Lower leg skin (tissue), 3 donors: ENCODE results near the gene DAP3.

Experiments
- CTCF ChIP-seq, 3 donors: fragments of 450-650 bp; IDR thresholded peaks; one replicate each; pipeline ENCODE4 v1.5.1; 2016; ENCODE audit warnings: antibody characterized with exemption in 3 of 3, mild to moderate bottlenecking in 3 of 3, moderate library complexity in 2 of 3
- POLR2A ChIP-seq, 2 donors: fragments of 450-650 bp; IDR thresholded peaks; one replicate each; pipeline ENCODE4 v1.6.1; 2016 to 2017; ENCODE audit warnings: antibody characterized with exemption in 2 of 2, mild to moderate bottlenecking in 1 of 2, moderate library complexity in 1 of 2

- TF ChIP-seq POLR2A (IDR thresholded peaks at IDR 0.05) (no peak), CTCF (IDR thresholded peaks at IDR 0.05) (no peak)
These were observed 45.7 kb upstream of the DAP3 start for GRCh38 chr1:155643230-155643629.
